Muscle layer of colon (tissue), 2 donors: ENCODE data around the gene TIMD4.

Experiments
- H3K27ac ChIP-seq: one replicate; pipeline ENCODE4 v1.7.0; 2013; ENCODE audit warnings: low read depth, mild to moderate bottlenecking, low read length, moderate library complexity
- H3K27me3 ChIP-seq, 2 donors: one replicate each; pipeline ENCODE4 v1.7.0; 2013; ENCODE audit warnings: low read length in 2 of 2, mild to moderate bottlenecking in 2 of 2; ENCODE audit not compliant: insufficient read depth in 2 of 2, control insufficient read depth in 1 of 2
- H3K36me3 ChIP-seq: one replicate; pipeline ENCODE4 v1.7.0; 2013; ENCODE audit warnings: mild to moderate bottlenecking, low read length; ENCODE audit not compliant: insufficient read depth
- H3K4me1 ChIP-seq: one replicate; pipeline ENCODE4 v1.7.0; 2013; ENCODE audit warnings: mild to moderate bottlenecking, low read length; ENCODE audit not compliant: insufficient read depth
- H3K4me3 ChIP-seq, 2 donors: one replicate each; pipeline ENCODE4 v1.7.0; 2013; ENCODE audit warnings: low read length in 2 of 2, low read depth in 1 of 2, mild to moderate bottlenecking in 1 of 2, moderate library complexity in 1 of 2
- H3K9ac ChIP-seq: one replicate; pipeline ENCODE4 v1.7.0; 2013; ENCODE audit warnings: low read length
- H3K9me3 ChIP-seq: one replicate; pipeline ENCODE4 v1.7.0; 2013; ENCODE audit warnings: mild to moderate bottlenecking, low read length
- donor health status: abdominal sarcoma.
- donor health status: Adenocarcinoma of cecum.

The TIMD4 gene

GRCh38 chr5:156920861-156921431 is 42.1 kb downstream of the TIMD4 start:
- Histone ChIP-seq H3K27me3 (no peaks in the 10 kb centered on the region), H3K4me1 (no peaks in the 10 kb centered on the region), H3K36me3 (no peaks in the 10 kb centered on the region), H3K27ac (no peak overlapping the region), H3K9ac (no peak overlapping the region), H3K9me3 (no peaks in the 10 kb centered on the region), H3K4me3 (no peak overlapping the region)

DNA sequence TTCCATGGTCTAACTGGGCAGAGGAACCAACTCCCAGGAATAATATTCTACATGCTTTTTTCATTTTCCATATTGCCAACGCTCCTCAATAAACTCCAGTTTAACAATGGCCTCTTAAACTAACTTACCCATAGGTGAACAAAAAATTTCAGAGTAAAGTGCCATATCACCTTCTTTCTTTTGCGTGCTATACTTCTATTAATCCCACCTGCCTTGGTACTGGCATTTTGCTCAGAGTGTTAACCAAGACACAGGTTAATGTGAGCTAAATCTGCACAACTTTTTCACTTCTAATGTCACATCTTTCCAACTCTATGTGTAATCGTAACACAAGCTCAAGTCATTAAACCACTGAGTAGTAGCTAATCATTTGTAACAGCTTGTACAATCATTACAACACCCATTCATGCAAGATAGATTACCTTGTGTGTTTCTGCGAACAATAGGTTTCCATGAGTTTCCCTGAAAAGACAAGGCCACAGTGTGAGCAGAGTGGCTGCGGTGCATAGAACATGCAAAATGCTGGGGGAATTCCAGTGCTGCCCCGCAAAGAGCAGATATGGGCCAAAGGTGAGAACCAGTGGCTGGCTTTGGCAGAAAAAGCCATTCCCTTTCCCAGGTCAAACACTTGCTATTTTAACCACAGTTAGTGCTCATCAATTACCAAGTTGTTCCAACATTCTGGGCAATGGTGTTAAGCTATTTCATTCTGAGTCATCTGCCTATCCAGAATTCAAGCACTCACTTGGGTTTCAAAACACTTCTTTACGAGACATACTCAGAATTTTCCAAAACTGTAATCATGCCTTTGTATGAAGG is 42.8 kb downstream of the TIMD4 start:
- Histone ChIP-seq H3K36me3 (no peaks in the 10 kb centered on the region), H3K4me3 (no peak overlapping the region), H3K4me1 (no peaks in the 10 kb centered on the region), H3K27me3 (no peaks in the 10 kb centered on the region), H3K9me3 (no peaks in the 10 kb centered on the region), H3K27ac (no peak overlapping the region), H3K9ac (no peak overlapping the region)

DNA sequence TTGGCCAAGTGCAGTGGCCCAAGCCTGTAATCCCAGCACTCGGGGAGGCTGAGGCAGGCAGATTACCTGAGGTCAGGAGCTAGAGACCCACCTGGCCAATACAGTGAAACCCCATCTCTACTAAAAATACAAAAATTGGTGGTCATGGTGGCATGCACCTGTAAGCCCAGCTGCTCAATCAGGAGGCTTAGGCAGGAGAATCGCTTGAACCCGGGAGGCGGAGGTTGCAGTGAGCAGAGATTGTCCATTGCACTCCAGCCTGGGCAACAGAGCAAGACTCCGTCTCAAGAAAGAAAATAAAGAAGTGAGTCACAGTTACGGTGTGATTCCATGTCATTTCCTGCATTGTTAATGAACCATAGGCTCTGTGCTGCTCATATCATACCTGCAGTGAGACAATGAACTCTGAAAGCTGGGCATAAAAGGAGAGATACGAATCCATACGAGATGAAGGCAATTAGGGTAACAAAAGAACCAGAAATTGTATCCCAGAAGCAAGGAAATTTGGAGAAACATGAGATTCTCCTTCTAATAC is 44.6 kb downstream of the TIMD4 start:
- Histone ChIP-seq H3K4me3 (no peak overlapping the region), H3K9ac (no peak overlapping the region), H3K27ac (no peak overlapping the region), H3K36me3 (no peaks in the 10 kb centered on the region), H3K4me1 (peaks cover 7% of the 10 kb centered on the region), H3K9me3 (no peaks in the 10 kb centered on the region), H3K27me3 (no peaks in the 10 kb centered on the region)

DNA sequence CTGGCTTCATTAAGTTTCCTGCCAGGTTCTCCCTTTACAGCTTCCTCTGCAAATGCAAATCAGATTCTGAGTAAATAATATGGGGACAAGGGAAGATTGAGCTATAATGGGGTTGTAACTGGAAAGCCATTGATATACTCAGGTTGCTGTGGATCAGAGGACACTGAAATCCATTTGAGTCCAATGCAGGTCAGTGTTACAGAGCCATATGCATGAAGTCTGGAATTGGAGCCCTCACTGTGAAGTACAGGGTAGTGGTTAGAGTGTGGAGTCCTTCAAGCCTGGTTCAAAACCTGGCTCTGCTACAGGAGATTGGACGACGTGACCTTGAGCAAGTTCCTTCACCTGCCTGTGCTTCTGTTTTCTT is 48.7 kb downstream of the TIMD4 start:
- Histone ChIP-seq H3K4me3 (no peak overlapping the region), H3K4me1 (peaks cover 7% of the 10 kb centered on the region), H3K27me3 (no peaks in the 10 kb centered on the region), H3K27ac (no peak overlapping the region), H3K9ac (no peak overlapping the region), H3K36me3 (no peaks in the 10 kb centered on the region), H3K9me3 (no peaks in the 10 kb centered on the region)

DNA sequence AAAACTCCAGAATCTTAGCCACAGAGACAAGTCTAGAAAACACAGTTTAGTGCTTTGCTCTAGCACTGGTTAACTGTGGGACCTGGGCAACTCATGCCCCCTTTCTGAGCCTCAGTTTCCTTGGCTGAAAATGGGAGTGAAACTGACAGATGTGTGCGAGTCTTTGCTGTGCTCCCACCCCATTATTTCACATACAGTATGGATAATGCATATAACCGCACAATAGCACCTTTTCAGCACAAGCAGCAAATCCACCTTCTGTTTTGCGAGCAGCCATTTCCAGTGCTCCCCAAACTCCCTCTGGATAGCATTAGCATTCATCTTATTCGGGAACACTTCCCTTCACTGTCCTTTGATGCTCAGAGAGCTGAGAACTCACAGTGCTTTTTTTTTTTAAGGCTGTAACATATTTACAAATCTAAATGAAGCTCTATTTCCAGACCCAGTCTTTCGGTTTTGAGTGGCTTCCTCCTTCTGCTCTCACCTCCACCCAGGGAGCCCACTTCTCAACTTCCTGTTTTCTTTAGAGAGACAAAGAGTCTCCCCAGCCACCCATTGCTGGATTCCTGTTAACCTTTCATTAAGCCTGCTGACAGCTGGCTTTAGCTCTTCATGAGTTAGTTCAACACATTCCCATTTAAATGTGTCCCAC is 49.2 kb downstream of the TIMD4 start:
- Histone ChIP-seq H3K9me3 (no peaks in the 10 kb centered on the region), H3K27ac (no peak overlapping the region), H3K9ac (no peak overlapping the region), H3K4me1 (peaks cover 7% of the 10 kb centered on the region), H3K27me3 (no peaks in the 10 kb centered on the region), H3K4me3 (no peak overlapping the region), H3K36me3 (no peaks in the 10 kb centered on the region)

DNA sequence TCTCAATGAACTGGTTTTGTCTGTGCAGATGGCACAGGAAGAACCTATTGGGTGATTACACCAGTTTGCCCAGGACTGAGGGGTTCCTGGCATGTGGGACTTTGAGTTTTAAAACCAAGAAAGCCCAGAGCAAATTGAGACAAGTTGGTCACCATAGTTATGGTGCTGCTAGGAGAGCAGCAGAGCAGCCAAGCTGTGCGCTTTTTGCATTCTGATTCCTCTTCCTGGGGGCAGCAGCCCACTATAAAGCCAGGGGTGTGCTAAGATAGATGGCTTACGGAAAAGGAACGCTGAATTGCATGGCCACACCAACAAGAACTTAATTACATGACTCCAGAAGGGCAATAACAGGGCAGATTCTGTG is 49.7 kb downstream of the TIMD4 start:
- Histone ChIP-seq H3K9ac (no peak overlapping the region), H3K27me3 (no peaks in the 10 kb centered on the region), H3K27ac (no peak overlapping the region), H3K9me3 (no peaks in the 10 kb centered on the region), H3K4me3 (no peak overlapping the region), H3K4me1 (peaks cover 7% of the 10 kb centered on the region), H3K36me3 (no peaks in the 10 kb centered on the region)

- Histone ChIP-seq H3K36me3 (no peaks in the 10 kb centered on the region), H3K27ac (no peak overlapping the region), H3K4me3 (no peak overlapping the region), H3K9ac (no peak overlapping the region), H3K9me3 (no peaks in the 10 kb centered on the region), H3K4me1 (peaks cover 7% of the 10 kb centered on the region), H3K27me3 (no peaks in the 10 kb centered on the region)
Measured at GRCh38 chr5:156912869-156913268, 50.2 kb downstream of the TIMD4 start.

DNA sequence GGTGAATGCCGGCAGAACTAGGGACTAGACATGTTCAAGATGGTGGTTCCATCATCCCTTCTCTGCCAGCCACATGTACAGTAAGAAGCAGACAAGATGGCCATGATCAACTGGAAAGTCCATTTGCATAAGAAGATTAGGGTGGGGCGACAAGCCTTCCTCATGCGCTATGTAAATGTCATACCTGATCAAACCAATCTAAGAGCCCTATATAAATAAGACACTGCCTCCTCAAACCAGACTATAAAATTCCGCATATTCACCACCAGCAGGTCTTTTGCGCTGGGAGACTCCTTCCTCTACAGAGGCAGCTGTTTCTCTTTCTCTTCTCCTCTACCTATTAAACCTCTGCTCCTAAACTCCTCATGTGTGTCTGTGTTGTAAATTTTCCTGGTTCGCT is 53.8 kb downstream of the TIMD4 start:
- Histone ChIP-seq H3K9me3 (no peaks in the 10 kb centered on the region), H3K4me1 (peaks cover 7% of the 10 kb centered on the region), H3K27ac (no peak overlapping the region), H3K9ac (no peak overlapping the region), H3K4me3 (no peak overlapping the region), H3K36me3 (no peaks in the 10 kb centered on the region), H3K27me3 (no peaks in the 10 kb centered on the region)

DNA sequence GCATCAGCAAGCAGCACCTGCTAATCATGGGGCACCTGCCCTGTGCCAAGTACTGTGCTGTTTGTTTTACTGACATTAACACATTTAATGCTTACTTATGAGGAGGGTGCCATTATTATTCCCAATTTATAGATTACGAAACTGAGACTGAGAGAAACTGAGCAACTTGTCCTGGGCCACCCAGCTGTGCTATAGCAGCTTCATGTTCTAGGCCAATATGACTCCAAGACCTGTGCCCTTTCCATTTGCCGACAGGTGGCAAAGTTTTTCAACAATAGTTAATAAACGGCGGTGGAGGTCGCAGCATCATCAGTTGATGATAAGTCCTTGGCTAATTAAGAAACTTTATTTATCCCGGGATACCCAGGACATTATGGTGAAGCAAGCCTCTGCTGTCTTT is 55.4 kb downstream of the TIMD4 start:
- H3K4me1 ChIP-seq: no peaks in the 10 kb centered on the region
- H3K27ac ChIP-seq: no peak overlapping the region
- H3K36me3 ChIP-seq: no peaks in the 10 kb centered on the region
- no peak overlapping the region for H3K4me3 ChIP-seq
- no peaks in the 10 kb centered on the region for H3K9me3 ChIP-seq
- no peak overlapping the region for H3K9ac ChIP-seq
- H3K27me3 ChIP-seq: no peaks in the 10 kb centered on the region

GRCh38 chr5:156906807-156907206 is 56.2 kb downstream of the TIMD4 start:
- H3K27me3 ChIP-seq: no peaks in the 10 kb centered on the region
- H3K9me3 ChIP-seq: no peaks in the 10 kb centered on the region
- no peaks in the 10 kb centered on the region for H3K4me1 ChIP-seq
- no peaks in the 10 kb centered on the region for H3K36me3 ChIP-seq
- no peak overlapping the region for H3K9ac ChIP-seq
- H3K27ac ChIP-seq: no peak overlapping the region
- no peak overlapping the region for H3K4me3 ChIP-seq

GRCh38 chr5:156896546-156896945 is 66.5 kb downstream of the TIMD4 start:
- Histone ChIP-seq H3K4me3 (no peak overlapping the region), H3K9ac (no peak overlapping the region), H3K27me3 (no peaks in the 10 kb centered on the region), H3K9me3 (no peaks in the 10 kb centered on the region), H3K36me3 (no peaks in the 10 kb centered on the region), H3K27ac (no peak overlapping the region), H3K4me1 (no peaks in the 10 kb centered on the region)
